Body of pancreas (tissue), 4 donors: Measurements from ENCODE around the gene GPR137B.

Experiments used
- POLR2A ChIP-seq, 3 donors: fragments of 450-650 bp; IDR thresholded peaks; one replicate each; pipeline ENCODE4 v1.6.1; 2016; ENCODE audit warnings: antibody characterized with exemption in 3 of 3, mild to moderate bottlenecking in 2 of 3
- TF ChIP-seq, protein P1 (sequence below), 7 experiments: fragments of 450-650 bp in 4 of 7; fragments of 200-600 bp in 3 of 7; sonication (generic) in 3 of 7; IDR thresholded peaks; one replicate each; pipeline ENCODE4 v1.5.1; 2016 to 2019; ENCODE audit warnings: antibody characterized with exemption in 7 of 7

DNA sequence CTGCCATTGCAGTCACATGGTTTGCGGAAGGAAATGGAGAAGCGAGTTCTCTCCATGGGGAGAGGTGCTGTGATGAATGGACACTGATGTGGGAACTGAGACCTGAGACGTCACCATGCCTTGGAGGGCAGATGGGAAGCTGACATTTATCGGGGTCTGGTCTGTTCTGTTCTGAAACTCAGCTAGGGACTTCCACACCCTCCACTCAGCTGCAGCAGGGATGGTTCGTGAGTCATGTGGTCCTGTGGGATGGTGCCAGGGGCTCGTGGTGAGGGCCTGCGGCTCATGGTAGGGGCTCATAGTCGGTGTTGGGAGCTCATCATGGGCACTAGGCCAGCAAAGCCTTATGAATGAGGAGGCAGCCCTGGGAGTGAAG, 6.1 kb downstream of the GPR137B start:
- TF ChIP-seq, protein P1, sequence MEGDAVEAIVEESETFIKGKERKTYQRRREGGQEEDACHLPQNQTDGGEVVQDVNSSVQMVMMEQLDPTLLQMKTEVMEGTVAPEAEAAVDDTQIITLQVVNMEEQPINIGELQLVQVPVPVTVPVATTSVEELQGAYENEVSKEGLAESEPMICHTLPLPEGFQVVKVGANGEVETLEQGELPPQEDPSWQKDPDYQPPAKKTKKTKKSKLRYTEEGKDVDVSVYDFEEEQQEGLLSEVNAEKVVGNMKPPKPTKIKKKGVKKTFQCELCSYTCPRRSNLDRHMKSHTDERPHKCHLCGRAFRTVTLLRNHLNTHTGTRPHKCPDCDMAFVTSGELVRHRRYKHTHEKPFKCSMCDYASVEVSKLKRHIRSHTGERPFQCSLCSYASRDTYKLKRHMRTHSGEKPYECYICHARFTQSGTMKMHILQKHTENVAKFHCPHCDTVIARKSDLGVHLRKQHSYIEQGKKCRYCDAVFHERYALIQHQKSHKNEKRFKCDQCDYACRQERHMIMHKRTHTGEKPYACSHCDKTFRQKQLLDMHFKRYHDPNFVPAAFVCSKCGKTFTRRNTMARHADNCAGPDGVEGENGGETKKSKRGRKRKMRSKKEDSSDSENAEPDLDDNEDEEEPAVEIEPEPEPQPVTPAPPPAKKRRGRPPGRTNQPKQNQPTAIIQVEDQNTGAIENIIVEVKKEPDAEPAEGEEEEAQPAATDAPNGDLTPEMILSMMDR (IDR thresholded peaks at IDR 0.05) = no peak
- no peak for TF ChIP-seq POLR2A (IDR thresholded peaks at IDR 0.05)
